Upper lobe of right lung (tissue), 1 donor: ENCODE results near the gene SLC16A8. TPM values are rescaled to one million over a fixed set of nuclear protein-coding genes. Genes with fewer than 3 reads are reported as not detected.

Experiments used
- ATAC-seq: fragments of 200-7000 bp; cut with Tn5 transposase; one replicate; pipeline ENCODE4 v1.9.1; 2020; ENCODE audit warnings: mild to moderate bottlenecking, moderate library complexity
- DNase-seq: peaks from one replicate; pipeline ENCODE4 v3.0.0-alpha.2; 2020
- H3K27ac ChIP-seq: fragments of 200-600 bp; one replicate; pipeline ENCODE4 v1.8.0; 2022
- H3K27me3 ChIP-seq: fragments of 200-600 bp; one replicate; pipeline ENCODE4 v1.8.0; 2022; ENCODE audit warnings: mild to moderate bottlenecking
- H3K36me3 ChIP-seq: fragments of 200-600 bp; one replicate; pipeline ENCODE4 v1.8.0; 2022
- H3K4me1 ChIP-seq: fragments of 200-600 bp; one replicate; pipeline ENCODE4 v1.8.0; 2022
- H3K4me3 ChIP-seq: fragments of 200-600 bp; one replicate; pipeline ENCODE4 v1.8.0; 2022; ENCODE audit warnings: mild to moderate bottlenecking
- H3K9me3 ChIP-seq: fragments of 200-600 bp; one replicate; pipeline ENCODE4 v1.8.0; 2022
- CTCF ChIP-seq: fragments of 200-600 bp; IDR thresholded peaks from one replicate; pipeline ENCODE4 v1.8.0; 2022; ENCODE audit warnings: antibody characterized with exemption
- intact Hi-C: fragments of 100-400 bp; cut with DNase I; formaldehyde crosslinking; loops from one replicate; pipeline ENCODE4 v1.11.0; 2022
- total RNA-seq: library from RNA; stranded (reverse); fragmentation: NEBNext Ultra II Directional; extraction: Animal tissue kit (Norgen Biotek cat#: 25700); gene quantifications from one replicate; pipeline ENCODE4 v1.2.1, GENCODE V29; 2021
- donor health status: DM: no; HTN: yes; CAD: no; lungs with severe emphysema.

Gene SLC16A8
- total RNA-seq, 1 donor from 2014 or later, result not detected

- Histone ChIP-seq H3K27me3 (no peaks in the 10 kb centered on the region), H3K4me1 (no peaks in the 10 kb centered on the region), H3K9me3 (no peaks in the 10 kb centered on the region), H3K27ac (no peak overlapping the region), H3K36me3 (no peaks in the 10 kb centered on the region), H3K4me3 (no peak overlapping the region)
- intact Hi-C loops, result loop anchor here (5.0 kb wide), 1 partner anchor 521 kb away; the partner anchor contains the start of gene DMC1
- ATAC-seq (no peak), DNase-seq (no peak)
- TF ChIP-seq CTCF, result no peak
Measured at GRCh38 chr22:38051261-38051660, 32.7 kb downstream of the SLC16A8 start.

- no peak for TF ChIP-seq CTCF
- Histone ChIP-seq H3K27me3 (no peaks in the 10 kb centered on the region), H3K36me3 (no peaks in the 10 kb centered on the region), H3K4me1 (no peaks in the 10 kb centered on the region), H3K27ac (no peak overlapping the region), H3K9me3 (no peaks in the 10 kb centered on the region), H3K4me3 (no peak overlapping the region)
- intact Hi-C loops, result loop anchor here (5.0 kb wide), 1 partner anchor 522 kb away; the partner anchor contains the start of gene DMC1
- DNase-seq (no peak), ATAC-seq (no peak)
Measured at GRCh38 chr22:38050720-38051119, 33.3 kb downstream of the SLC16A8 start.

- Histone ChIP-seq H3K9me3 (no peaks in the 10 kb centered on the region), H3K4me3 (no peak overlapping the region), H3K27ac (no peak overlapping the region), H3K36me3 (no peaks in the 10 kb centered on the region), H3K27me3 (no peaks in the 10 kb centered on the region), H3K4me1 (no peaks in the 10 kb centered on the region)
- TF ChIP-seq CTCF, result no peak
- DNase-seq (no peak), ATAC-seq (no peak)
- intact Hi-C loops, result loop anchor here (5.0 kb wide), 1 partner anchor 522 kb away; the partner anchor contains the start of gene DMC1
Measured at GRCh38 chr22:38049812-38050619, 34.0 kb downstream of the SLC16A8 start.

GRCh38 chr22:38046070-38046748 is 37.8 kb downstream of the SLC16A8 start:
- ATAC-seq (no peak), DNase-seq (no peak)
- no peaks in the 10 kb centered on the region for H3K36me3 ChIP-seq
- TF ChIP-seq CTCF, result no peak
- H3K4me3 ChIP-seq, result no peak overlapping the region
- peaks cover 4% of the 10 kb centered on the region for H3K4me1 ChIP-seq
- H3K9me3 ChIP-seq, result no peaks in the 10 kb centered on the region
- no peak overlapping the region for H3K27ac ChIP-seq
- H3K27me3 ChIP-seq, result no peaks in the 10 kb centered on the region
- intact Hi-C loops, result no loop called here

- no peak for DNase-seq
- intact Hi-C loops, result no loop called here
- Histone ChIP-seq H3K9me3 (no peaks in the 10 kb centered on the region), H3K27ac (no peak overlapping the region), H3K4me3 (no peak overlapping the region), H3K27me3 (no peaks in the 10 kb centered on the region), H3K4me1 (peaks cover 4% of the 10 kb centered on the region), H3K36me3 (no peaks in the 10 kb centered on the region)
- ATAC-seq, result no peak
- no peak for TF ChIP-seq CTCF
Measured at GRCh38 chr22:38043151-38044039, 40.6 kb downstream of the SLC16A8 start.
